GM23248 (cell line): ENCODE measurements around the gene PHC2. TPM values are rescaled to one million over a fixed set of nuclear protein-coding genes. Genes with fewer than 3 reads are reported as not detected.

Source experiments
- DNase-seq: peaks from one replicate; pipeline ENCODE4 v3.0.0-alpha.2; 2015
- H2AFZ ChIP-seq: fragments of 200-600 bp; sonication (generic); 2 replicates; pipeline ENCODE4 v1.6.1; 2016; ENCODE audit warnings: antibody characterized with exemption
- H3F3A ChIP-seq: fragments of 200-600 bp; sonication (generic); 2 replicates; pipeline ENCODE4 v1.6.1; 2016; ENCODE audit warnings: mild to moderate bottlenecking, antibody characterized with exemption, mixed run types; ENCODE audit not compliant: insufficient read depth
- H3K27ac ChIP-seq: fragments of 200-600 bp; sonication (generic); 2 replicates; pipeline ENCODE4 v1.5.1; 2016; ENCODE audit warnings: mild to moderate bottlenecking
- H3K27me3 ChIP-seq: fragments of 200-600 bp; sonication (generic); replicated peaks from 2 replicates; pipeline ENCODE4 v1.6.1; 2016; ENCODE audit warnings: mild to moderate bottlenecking; ENCODE audit not compliant: insufficient read depth
- H3K36me3 ChIP-seq: fragments of 200-600 bp; sonication (generic); 2 replicates; pipeline ENCODE4 v1.6.1; 2016; ENCODE audit warnings: low read depth, mild to moderate bottlenecking
- H3K4me1 ChIP-seq: fragments of 200-600 bp; sonication (generic); 2 replicates; pipeline ENCODE4 v1.6.1; 2016; ENCODE audit warnings: mild to moderate bottlenecking; ENCODE audit not compliant: insufficient read depth
- H3K4me2 ChIP-seq: fragments of 200-600 bp; sonication (generic); one replicate; pipeline ENCODE4 v1.6.1; 2016; ENCODE audit warnings: mild to moderate bottlenecking; ENCODE audit not compliant: unreplicated experiment
- H3K4me3 ChIP-seq: fragments of 200-600 bp; sonication (generic); 2 replicates; pipeline ENCODE4 v1.5.1; 2016; ENCODE audit warnings: mild to moderate bottlenecking
- H3K79me2 ChIP-seq: fragments of 200-600 bp; sonication (generic); 2 replicates; pipeline ENCODE4 v1.6.1; 2016; ENCODE audit warnings: mild to moderate bottlenecking; ENCODE audit not compliant: insufficient read depth
- H3K9ac ChIP-seq: fragments of 200-600 bp; sonication (generic); 2 replicates; pipeline ENCODE4 v1.6.1; 2016; ENCODE audit warnings: mild to moderate bottlenecking
- H3K9me2 ChIP-seq: fragments of 200-600 bp; sonication (generic); 2 replicates; pipeline ENCODE4 v1.6.1; 2016; ENCODE audit warnings: mixed run types, mild to moderate bottlenecking, moderate library complexity; ENCODE audit not compliant: insufficient read depth
- H3K9me3 ChIP-seq: fragments of 200-600 bp; sonication (generic); one replicate; pipeline ENCODE4 v1.6.1; 2017; ENCODE audit warnings: low read depth
- H4K20me1 ChIP-seq: fragments of 200-600 bp; sonication (generic); 2 replicates; pipeline ENCODE4 v1.6.0; 2016; ENCODE audit not compliant: insufficient read depth
- EZH2 ChIP-seq: fragments of 200-600 bp; sonication (generic); IDR thresholded peaks from 2 replicates; pipeline ENCODE4 v1.6.1; 2018; ENCODE audit warnings: antibody characterized with exemption, mild to moderate bottlenecking; ENCODE audit not compliant: insufficient read depth, poor library complexity, severe bottlenecking
- EZH2phosphoT487 ChIP-seq: fragments of 200-600 bp; sonication (generic); IDR thresholded peaks from 2 replicates; pipeline ENCODE4 v1.6.1; 2018; ENCODE audit warnings: antibody characterized with exemption, moderate library complexity, mild to moderate bottlenecking, low read depth; ENCODE audit not compliant: insufficient read depth
- WGBS, 2 experiments: methylation state at CpG; one replicate each; pipeline ENCODE4 v1.1.6; 2015 to 2017; ENCODE audit warnings: low lambda C conversion rate in 2 of 2, low coverage in 1 of 2; ENCODE audit errors: missing lambda C conversion rate in 2 of 2; 5-methylcytosine and 5-hydroxymethylcytosine counted together
- in situ Hi-C: fragments of 300-500 bp; cut with MboI; formaldehyde crosslinking; loops from 2 replicates; pipeline ENCODE4 v1.15.0; 2020
- polyA plus RNA-seq: library from polyadenylated mRNA; unstranded; fragments of >200 nt; fragmentation: Nextera tagmentation; extraction: Ambion mirVana; gene quantifications from 2 replicates; pipeline ENCODE4 v1.2.1, GENCODE V29; 2016
- total RNA-seq: library from RNA; depleted of rRNA; stranded (reverse); fragments of >200 nt; shearing (Covaris generic); gene quantifications from 2 replicates; pipeline ENCODE4 v1.2.3, GENCODE V29; 2014

Gene PHC2
- total and polyA plus RNA-seq, 2 experiments from 2014 or later, result 15.1 to 74.7 TPM

GRCh38 chr1:33471416-33471815 is 40.5 kb upstream of the PHC2 start:
- Histone ChIP-seq H3K4me1 (peaks cover 33% of the 10 kb centered on the region), H3K36me3 (no peaks in the 10 kb centered on the region), H3K79me2 (peaks cover 38% of the 10 kb centered on the region), H2AFZ (peak overlapping the region; percentile 92), H3K9me2 (no peaks in the 10 kb centered on the region), H3K4me3 (no peak overlapping the region), H3K27ac (peak overlapping the region; percentile 61; the same call in 1 of the 2 replicates), H3K9me3 (no peaks in the 10 kb centered on the region), H3F3A (peaks cover 20% of the 10 kb centered on the region), H3K27me3 (no peaks in the 10 kb centered on the region), H3K9ac (peak overlapping the region; percentile 52; the same call in 1 of the 2 replicates), H4K20me1 (no peaks in the 10 kb centered on the region), H3K4me2 (no peak overlapping the region)
- TF ChIP-seq EZH2 (no peak), EZH2phosphoT487 (no peak)
- no peak for DNase-seq
- in situ Hi-C loops, result loop anchor here (25.0 kb wide), 1 partner anchor 184 kb away; no protein-coding TSS in a partner anchor
- WGBS, 2 experiments, result 91 to 95% methylated on average over 4 of the region's 4 CpGs

- peaks cover 33% of the 10 kb centered on the region for H3K4me1 ChIP-seq
- H3K4me2 ChIP-seq, result peak overlapping the region; percentile 43
- peak overlapping the region; percentile 71 for H2AFZ ChIP-seq
Measured at GRCh38 chr1:33470495-33471012, 39.7 kb upstream of the PHC2 start.

GRCh38 chr1:33469691-33470090 is 38.8 kb upstream of the PHC2 start:
- Histone ChIP-seq H2AFZ (no peak overlapping the region), H4K20me1 (no peaks in the 10 kb centered on the region), H3F3A (peaks cover 20% of the 10 kb centered on the region), H3K79me2 (peaks cover 22% of the 10 kb centered on the region), H3K4me1 (peaks cover 33% of the 10 kb centered on the region), H3K4me3 (no peak overlapping the region), H3K9me3 (no peaks in the 10 kb centered on the region), H3K27me3 (no peaks in the 10 kb centered on the region), H3K36me3 (no peaks in the 10 kb centered on the region), H3K9ac (no peak overlapping the region), H3K9me2 (no peaks in the 10 kb centered on the region), H3K4me2 (peak overlapping the region; percentile 43), H3K27ac (no peak overlapping the region)
- TF ChIP-seq EZH2, result no peak
- TF ChIP-seq EZH2phosphoT487, result no peak
- DNase-seq, result no peak
- in situ Hi-C loops, result loop anchor here (25.0 kb wide), 1 partner anchor 182 kb away; no protein-coding TSS in a partner anchor
- WGBS, 2 experiments, result 100% methylated on average over 2 of the region's 2 CpGs

More at GRCh38 chr1:33470495-33471012, 39.7 kb upstream of the PHC2 start:
- DNase-seq, result peak; percentile 94
- H3K9me2 ChIP-seq, result no peaks in the 10 kb centered on the region
- H3K36me3 ChIP-seq, result no peaks in the 10 kb centered on the region
- peaks cover 20% of the 10 kb centered on the region for H3F3A ChIP-seq
- H3K27ac ChIP-seq, result peak overlapping the region; percentile 61
- no peaks in the 10 kb centered on the region for H3K9me3 ChIP-seq
- no peaks in the 10 kb centered on the region for H4K20me1 ChIP-seq
- WGBS, 2 experiments, result 4 to 5% methylated on average over 11 of the region's 11 CpGs
- TF ChIP-seq EZH2 (no peak), EZH2phosphoT487 (no peak)
- H3K4me3 ChIP-seq, result no peak overlapping the region
- in situ Hi-C loops, result loop anchor here (25.0 kb wide), 1 partner anchor 183 kb away; no protein-coding TSS in a partner anchor
- H3K27me3 ChIP-seq, result no peaks in the 10 kb centered on the region
- peaks cover 30% of the 10 kb centered on the region for H3K79me2 ChIP-seq
- H3K9ac ChIP-seq, result peak overlapping the region; percentile 16; the same call in 1 of the 2 replicates

GRCh38 chr1:33468967-33469366 is 38.1 kb upstream of the PHC2 start:
- no peak for TF ChIP-seq EZH2phosphoT487
- TF ChIP-seq EZH2, result no peak
- no peak for DNase-seq
- in situ Hi-C loops, result loop anchor here (25.0 kb wide), 1 partner anchor 182 kb away; no protein-coding TSS in a partner anchor

More at GRCh38 chr1:33468967-33469366, 38.1 kb upstream of the PHC2 start:
- H3K4me1 ChIP-seq, result peaks cover 29% of the 10 kb centered on the region
- H3K4me2 ChIP-seq, result no peak overlapping the region
- H4K20me1 ChIP-seq, result no peaks in the 10 kb centered on the region
- no peak overlapping the region for H2AFZ ChIP-seq
- H3F3A ChIP-seq, result peaks cover 20% of the 10 kb centered on the region
- H3K9me2 ChIP-seq, result no peaks in the 10 kb centered on the region
- no peaks in the 10 kb centered on the region for H3K36me3 ChIP-seq
- peaks cover 15% of the 10 kb centered on the region for H3K79me2 ChIP-seq
- 84 to 89% methylated on average over 3 of the region's 3 CpGs for WGBS, 2 experiments
- no peak overlapping the region for H3K9ac ChIP-seq
- no peak overlapping the region for H3K4me3 ChIP-seq
- no peak overlapping the region for H3K27ac ChIP-seq
- no peaks in the 10 kb centered on the region for H3K9me3 ChIP-seq
- H3K27me3 ChIP-seq, result no peaks in the 10 kb centered on the region
